MM.1S (cell line): ENCODE results near the gene F10.

Experiments
- DNase-seq: peaks from one replicate; pipeline ENCODE4 v3.0.0-alpha.2; 2015
- H2AFZ ChIP-seq: fragments of 300-600 bp; sonication (generic); 2 replicates; pipeline ENCODE4 v1.6.0; 2016; ENCODE audit warnings: antibody characterized with exemption, low read length
- H3F3A ChIP-seq: fragments of 300-600 bp; sonication (generic); 2 replicates; pipeline ENCODE4 v1.6.1; 2016; ENCODE audit warnings: mild to moderate bottlenecking, antibody characterized with exemption, low read length, moderate library complexity, mixed read lengths; ENCODE audit not compliant: insufficient read depth
- H3K27ac ChIP-seq: fragments of 300-600 bp; sonication (generic); 2 replicates; pipeline ENCODE4 v1.5.1; 2016; ENCODE audit warnings: mild to moderate bottlenecking, low read length
- H3K27me3 ChIP-seq: fragments of 300-600 bp; sonication (generic); replicated peaks from 2 replicates; pipeline ENCODE4 v1.6.0; 2016; ENCODE audit warnings: low read length; ENCODE audit not compliant: insufficient read depth
- H3K36me3 ChIP-seq: fragments of 300-600 bp; sonication (generic); replicated peaks from 2 replicates; pipeline ENCODE4 v1.6.1; 2016; ENCODE audit warnings: mild to moderate bottlenecking, low read length, mixed read lengths; ENCODE audit not compliant: insufficient read depth
- H3K4me1 ChIP-seq: fragments of 300-600 bp; sonication (generic); 2 replicates; pipeline ENCODE4 v1.6.1; 2016; ENCODE audit warnings: low read length, mixed read lengths
- H3K4me2 ChIP-seq: fragments of 300-600 bp; sonication (generic); 2 replicates; pipeline ENCODE4 v1.6.0; 2016; ENCODE audit warnings: low read depth, low read length
- H3K4me3 ChIP-seq: fragments of 300-600 bp; sonication (generic); 2 replicates; pipeline ENCODE4 v1.5.1; 2016; ENCODE audit warnings: low read length, mixed read lengths
- H3K79me2 ChIP-seq: fragments of 300-600 bp; sonication (generic); 2 replicates; pipeline ENCODE4 v1.6.1; 2016; ENCODE audit warnings: mixed run types, low read length, mixed read lengths
- H3K9ac ChIP-seq: fragments of 300-600 bp; sonication (generic); 2 replicates; pipeline ENCODE4 v1.6.1; 2016; ENCODE audit warnings: low read length, mixed read lengths
- H3K9me2 ChIP-seq: fragments of 300-600 bp; sonication (generic); replicated peaks from 2 replicates; pipeline ENCODE4 v1.6.1; 2016; ENCODE audit warnings: mild to moderate bottlenecking, low read length, mixed read lengths; ENCODE audit not compliant: insufficient read depth
- H3K9me3 ChIP-seq: fragments of 300-600 bp; sonication (generic); replicated peaks from 2 replicates; pipeline ENCODE4 v1.6.1; 2016; ENCODE audit warnings: mild to moderate bottlenecking, low read length, mixed read lengths; ENCODE audit not compliant: insufficient read depth
- H4K20me1 ChIP-seq: fragments of 300-600 bp; sonication (generic); 2 replicates; pipeline ENCODE4 v1.6.1; 2016; ENCODE audit warnings: mild to moderate bottlenecking, low read length, moderate library complexity, mixed read lengths; ENCODE audit not compliant: insufficient read depth
- EZH2 ChIP-seq: fragments of 300-600 bp; sonication (generic); optimal IDR thresholded peaks from 2 replicates; pipeline ENCODE3; 2017; ENCODE audit warnings: low read depth, mild to moderate bottlenecking, antibody characterized with exemption, low read length, mixed read lengths
- EZH2phosphoT487 ChIP-seq: fragments of 300-600 bp; sonication (generic); IDR thresholded peaks from 2 replicates; pipeline ENCODE4 v1.6.1; 2018; ENCODE audit warnings: antibody characterized with exemption, low read length
- TF ChIP-seq, protein P1 (sequence below): fragments of 300-600 bp; sonication (generic); IDR thresholded peaks from 2 replicates; pipeline ENCODE4 v1.5.1; 2016; ENCODE audit warnings: antibody characterized with exemption, low read length, mixed read lengths

The F10 gene

DNA sequence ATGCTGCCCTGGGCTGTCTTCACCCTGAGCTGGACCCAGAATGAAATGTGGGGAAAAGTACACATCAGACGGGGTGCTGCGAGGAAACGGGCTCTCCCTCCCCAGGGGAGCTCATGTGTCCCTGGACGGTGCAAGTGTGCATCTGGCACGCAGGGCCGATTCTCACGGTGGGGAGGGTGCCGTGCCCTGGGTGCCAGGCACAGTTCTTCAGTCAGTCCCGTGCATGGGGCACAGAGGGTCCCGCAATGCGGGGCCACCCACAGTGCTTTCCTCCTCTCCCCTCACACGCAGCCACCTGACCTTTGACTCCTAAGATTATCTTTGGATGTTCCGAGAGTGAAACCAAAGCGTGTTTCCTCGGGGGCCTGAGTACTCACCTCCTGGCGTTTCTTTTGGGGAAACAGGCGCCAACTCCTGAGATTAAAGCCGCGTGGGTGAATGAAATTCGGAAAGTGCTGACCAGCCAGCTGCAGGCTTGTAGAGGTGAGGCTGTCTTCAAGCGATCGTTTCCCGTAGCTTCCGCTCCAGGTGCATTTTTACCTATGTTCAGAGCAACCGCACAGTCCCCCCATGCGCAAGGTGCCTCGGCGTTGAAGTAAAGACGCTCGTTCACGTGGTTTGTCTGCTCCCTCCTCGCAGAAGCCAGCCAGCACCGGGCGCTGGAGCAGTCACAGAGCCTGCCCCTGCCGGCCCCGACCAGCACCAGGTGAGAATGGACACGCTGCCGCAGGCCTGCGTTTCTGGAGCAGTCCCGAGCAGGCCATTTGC is 34.5 kb upstream of the F10 start:
- H4K20me1 ChIP-seq = no peaks in the 10 kb centered on the region
- peaks cover 90% of the 10 kb centered on the region for H3K27me3 ChIP-seq

DNA sequence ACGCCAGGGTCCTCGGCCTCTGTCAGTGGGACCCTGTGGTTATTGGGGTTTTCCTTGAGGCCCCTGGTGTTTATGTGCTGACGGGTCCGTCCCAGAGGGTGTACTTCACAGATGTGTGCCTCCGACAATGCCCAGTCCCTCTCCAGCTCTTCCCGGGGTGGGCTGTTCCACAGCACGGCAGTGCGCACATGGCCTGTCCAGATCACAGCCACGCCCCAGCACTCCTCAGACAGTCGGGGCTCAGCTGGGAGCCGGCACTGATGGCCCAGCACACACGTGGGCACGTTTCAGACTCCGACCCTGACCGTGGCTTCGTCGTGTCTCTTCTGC is 33.9 kb upstream of the F10 start:
- Histone ChIP-seq H3K4me2 (no peak overlapping the region), H3F3A (no peaks in the 10 kb centered on the region), H3K27ac (no peak overlapping the region), H3K4me1 (no peaks in the 10 kb centered on the region), H4K20me1 (no peaks in the 10 kb centered on the region), H3K36me3 (no peaks in the 10 kb centered on the region), H3K9ac (no peak overlapping the region), H3K9me3 (no peaks in the 10 kb centered on the region), H3K9me2 (no peaks in the 10 kb centered on the region), H2AFZ (no peak overlapping the region), H3K27me3 (peaks cover 90% of the 10 kb centered on the region), H3K79me2 (no peaks in the 10 kb centered on the region), H3K4me3 (no peak overlapping the region)
- no peak for DNase-seq
- TF ChIP-seq EZH2 = peak; percentile 60
- TF ChIP-seq, protein P1, sequence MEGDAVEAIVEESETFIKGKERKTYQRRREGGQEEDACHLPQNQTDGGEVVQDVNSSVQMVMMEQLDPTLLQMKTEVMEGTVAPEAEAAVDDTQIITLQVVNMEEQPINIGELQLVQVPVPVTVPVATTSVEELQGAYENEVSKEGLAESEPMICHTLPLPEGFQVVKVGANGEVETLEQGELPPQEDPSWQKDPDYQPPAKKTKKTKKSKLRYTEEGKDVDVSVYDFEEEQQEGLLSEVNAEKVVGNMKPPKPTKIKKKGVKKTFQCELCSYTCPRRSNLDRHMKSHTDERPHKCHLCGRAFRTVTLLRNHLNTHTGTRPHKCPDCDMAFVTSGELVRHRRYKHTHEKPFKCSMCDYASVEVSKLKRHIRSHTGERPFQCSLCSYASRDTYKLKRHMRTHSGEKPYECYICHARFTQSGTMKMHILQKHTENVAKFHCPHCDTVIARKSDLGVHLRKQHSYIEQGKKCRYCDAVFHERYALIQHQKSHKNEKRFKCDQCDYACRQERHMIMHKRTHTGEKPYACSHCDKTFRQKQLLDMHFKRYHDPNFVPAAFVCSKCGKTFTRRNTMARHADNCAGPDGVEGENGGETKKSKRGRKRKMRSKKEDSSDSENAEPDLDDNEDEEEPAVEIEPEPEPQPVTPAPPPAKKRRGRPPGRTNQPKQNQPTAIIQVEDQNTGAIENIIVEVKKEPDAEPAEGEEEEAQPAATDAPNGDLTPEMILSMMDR = no peak

More for the DNA sequence above, 34.5 kb upstream of the F10 start:
- Histone ChIP-seq H3K4me3 (no peak overlapping the region), H2AFZ (no peak overlapping the region), H3K9ac (no peak overlapping the region), H3K79me2 (no peaks in the 10 kb centered on the region), H3K4me2 (no peak overlapping the region), H3K36me3 (no peaks in the 10 kb centered on the region), H3K9me3 (no peaks in the 10 kb centered on the region), H3K27ac (no peak overlapping the region), H3K4me1 (no peaks in the 10 kb centered on the region), H3F3A (no peaks in the 10 kb centered on the region), H3K9me2 (no peaks in the 10 kb centered on the region)
- no peak for DNase-seq
- TF ChIP-seq EZH2 (no peak), EZH2phosphoT487 (no peak)
- TF ChIP-seq, protein P1 = no peak

DNA sequence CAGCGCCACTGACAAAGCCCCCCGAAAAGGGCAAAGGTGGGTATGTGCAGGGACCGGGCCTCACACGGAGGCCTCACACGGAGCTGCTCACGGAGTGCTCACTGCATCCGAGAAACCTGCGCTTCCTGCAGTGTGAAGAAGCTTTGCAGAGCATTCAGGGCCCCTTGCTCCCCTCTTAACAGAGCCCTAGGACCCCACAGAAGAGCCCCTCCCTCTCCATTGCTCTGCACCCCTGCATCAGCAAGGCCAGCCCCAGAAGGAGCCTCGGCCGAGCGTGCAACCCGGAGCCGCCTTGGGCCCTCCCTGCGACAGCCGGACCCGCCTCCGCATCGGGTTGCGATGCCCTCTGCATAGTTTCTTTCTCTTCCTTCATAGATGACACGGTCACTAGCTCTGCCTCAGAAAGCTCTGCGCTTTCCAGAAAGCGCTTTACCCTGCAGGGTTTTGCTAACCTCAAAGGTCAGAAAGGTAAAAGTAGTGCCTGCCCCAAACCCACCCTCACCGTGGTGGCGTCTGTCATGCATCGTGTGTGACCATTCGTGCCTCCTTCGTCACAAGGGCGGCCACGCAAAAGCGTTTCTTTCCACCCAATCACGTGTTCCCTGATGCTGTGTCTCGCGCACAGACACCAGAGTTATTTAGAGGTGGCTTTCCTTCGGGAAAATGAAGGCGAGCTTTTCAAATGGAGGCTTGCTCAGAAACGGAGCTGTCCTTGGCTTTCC is 32.7 kb upstream of the F10 start:
- Histone ChIP-seq H3K4me1 (no peaks in the 10 kb centered on the region), H3K4me3 (no peak overlapping the region), H2AFZ (no peak overlapping the region), H3K9me3 (no peaks in the 10 kb centered on the region), H3K9me2 (no peaks in the 10 kb centered on the region), H3K27ac (no peak overlapping the region), H3K79me2 (no peaks in the 10 kb centered on the region), H3K36me3 (no peaks in the 10 kb centered on the region), H3K9ac (no peak overlapping the region), H3K4me2 (no peak overlapping the region), H3F3A (no peaks in the 10 kb centered on the region), H4K20me1 (no peaks in the 10 kb centered on the region), H3K27me3 (peaks cover 90% of the 10 kb centered on the region)
- DNase-seq = no peak
- TF ChIP-seq, protein P1 = no peak
- no peak for TF ChIP-seq EZH2phosphoT487
- no peak for TF ChIP-seq EZH2
